Panc1 (cell line): ENCODE data around the gene PLA2G2D. TPM values are rescaled to one million over a fixed set of nuclear protein-coding genes. Genes with fewer than 3 reads are reported as not detected.

ENCODE experiments used
- ATAC-seq: fragments of 200-7000 bp; cut with Tn5 transposase; 2 replicates; pipeline ENCODE4 v1.9.1; 2020; ENCODE audit warnings: mild to moderate bottlenecking, moderate library complexity
- BruUV-seq: library from RNA; stranded (reverse); fragments of 400-500 nt; replicated peaks from 2 replicates; lab custom pipeline; 2021; lab: Mats Ljungman, UMichigan
- CTCF ChIA-PET: fragments of 300-600 bp; sonication (Branson Sonifier 250); formaldehyde crosslinking; loops from one replicate; lab custom pipeline; 2022; ENCODE audit warnings: antibody characterized with exemption; lab: Charles Lee
- POLR2A ChIA-PET: fragments of 300-600 bp; sonication (Branson Sonifier 250); formaldehyde crosslinking; loops from one replicate; lab custom pipeline; 2022; ENCODE audit warnings: antibody characterized with exemption; lab: Charles Lee
- DNase-seq: peaks from one replicate; pipeline ENCODE4 v3.0.0-alpha.2; 2010; ENCODE audit warnings: low read depth, low spot score
- H3K27ac ChIP-seq: 2 replicates; pipeline ENCODE4 v1.5.1; 2011; ENCODE audit warnings: mild to moderate bottlenecking, low read length, inconsistent platforms
- H3K27me3 ChIP-seq: fragments of 200-500 bp; sonication (Bioruptor generic); 2 replicates; pipeline ENCODE4 v1.6.0; 2014; ENCODE audit warnings: low read length, inconsistent platforms; ENCODE audit not compliant: control insufficient read depth, insufficient read depth
- H3K36me3 ChIP-seq: fragments of 200-500 bp; sonication (Bioruptor generic); 2 replicates; pipeline ENCODE4 v1.5.1; 2014; ENCODE audit warnings: inconsistent platforms, mild to moderate bottlenecking, low read length, moderate library complexity; ENCODE audit not compliant: control insufficient read depth, insufficient read depth
- H3K4me1 ChIP-seq: 2 replicates; pipeline ENCODE4 v1.5.1; 2011; ENCODE audit warnings: inconsistent platforms, mild to moderate bottlenecking, low read length, moderate library complexity; ENCODE audit not compliant: control insufficient read depth, insufficient read depth
- H3K4me3 ChIP-seq, 2 experiments: 2 replicates each; pipeline ENCODE4 v1.5.1; 2011 to 2012; ENCODE audit warnings: low read depth in 2 of 2, low read length in 2 of 2, mild to moderate bottlenecking in 2 of 2, inconsistent platforms in 1 of 2, moderate library complexity in 1 of 2
- H3K9me3 ChIP-seq: fragments of 200-500 bp; sonication (Bioruptor generic); 2 replicates; pipeline ENCODE4 v1.5.1; 2014; ENCODE audit warnings: low read depth, mild to moderate bottlenecking, inconsistent platforms, low read length, moderate library complexity; ENCODE audit not compliant: control insufficient read depth, insufficient read depth
- POLR2AphosphoS5 ChIP-seq: IDR thresholded peaks from 2 replicates; pipeline ENCODE4 v1.6.1; 2012; ENCODE audit warnings: mild to moderate bottlenecking, low read depth, low read length, moderate library complexity
- SIN3A ChIP-seq: IDR thresholded peaks from 2 replicates; pipeline ENCODE4 v1.6.1; 2012; ENCODE audit warnings: low read depth, mild to moderate bottlenecking, low read length, moderate library complexity, borderline replicate concordance; ENCODE audit not compliant: insufficient read depth
- TCF7L2 ChIP-seq: IDR thresholded peaks from 2 replicates; pipeline ENCODE4 v1.6.1; 2011; ENCODE audit warnings: mild to moderate bottlenecking, low read depth, low read length, inconsistent platforms
- in situ Hi-C: cut with HindIII; loops from 2 replicates; pipeline ENCODE4 v1.10.0; 2016; ENCODE audit warnings: low sequenced_read_pairs, low pct_unique_long_range_greater_than_20kb
- intact Hi-C: fragments of 100-400 bp; cut with micrococcal nuclease; formaldehyde crosslinking; loops from one replicate; pipeline ENCODE4 v1.10.0; 2022; ENCODE audit not compliant: unreplicated experiment
- total RNA-seq: library from RNA; stranded (reverse); gene quantifications from one replicate; pipeline ENCODE4 v1.2.1, GENCODE V29; 2021; ENCODE audit not compliant: unreplicated experiment
- TF ChIP-seq, protein P1 (sequence below): fragments of 450-650 bp; IDR thresholded peaks from 2 replicates; pipeline ENCODE4 v1.5.1; 2017; ENCODE audit warnings: mild to moderate bottlenecking
- TF ChIP-seq, protein P2 (sequence below), 2 experiments: IDR thresholded peaks; 2 replicates each; pipeline ENCODE4 v1.6.1; 2011 to 2012; ENCODE audit warnings: low read depth in 2 of 2, control low read depth in 1 of 2, low read length in 1 of 2, mild to moderate bottlenecking in 1 of 2, moderate library complexity in 1 of 2; ENCODE audit not compliant: insufficient read depth in 1 of 2

The PLA2G2D gene
- total RNA-seq, 1 experiment from 2014 or later: not detected

DNA sequence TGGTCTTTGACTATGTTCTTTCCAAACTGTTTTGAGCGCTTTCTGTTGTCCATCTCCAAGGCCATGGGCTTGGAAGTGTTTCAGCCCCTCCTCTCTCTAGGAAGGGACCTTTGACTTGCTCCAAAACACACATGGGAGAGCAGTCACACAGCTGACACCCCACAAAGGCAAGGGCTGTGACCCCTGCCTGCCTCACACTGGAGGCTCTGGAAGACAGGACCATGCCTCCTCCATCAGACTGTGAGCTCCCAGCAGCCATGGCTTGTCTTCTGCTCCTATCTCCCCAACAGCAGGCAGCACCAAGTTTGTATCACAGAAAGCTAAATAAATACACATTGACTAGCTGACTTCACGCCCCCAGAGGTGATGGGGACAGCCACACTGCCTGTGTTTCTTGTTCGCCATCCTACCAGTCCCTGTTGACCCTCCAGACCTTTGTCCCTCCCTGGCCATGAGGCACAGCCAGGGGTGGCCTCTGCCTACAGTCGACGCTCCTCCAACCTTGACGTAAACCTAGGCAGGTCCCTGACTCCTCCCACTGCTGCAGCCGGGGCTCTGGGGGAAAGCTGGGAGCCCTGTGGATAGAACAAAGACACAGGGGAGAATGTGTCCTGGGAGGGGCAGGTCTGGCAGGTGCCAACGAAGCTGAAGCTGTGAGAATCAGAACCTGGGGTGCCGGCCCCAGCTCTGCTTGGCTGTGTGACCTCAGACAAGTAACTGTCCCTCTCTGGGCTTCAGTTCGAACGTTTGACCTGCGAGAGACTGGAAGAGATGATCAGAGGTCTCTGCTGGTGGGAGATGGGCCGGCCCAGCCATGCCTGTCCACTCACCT is 24.6 kb upstream of the PLA2G2D start:
- Histone ChIP-seq H3K27me3 (no peaks in the 10 kb centered on the region), H3K4me3 (no peak overlapping the region), H3K4me1 (no peaks in the 10 kb centered on the region), H3K9me3 (no peaks in the 10 kb centered on the region), H3K36me3 (no peaks in the 10 kb centered on the region), H3K27ac (no peak overlapping the region)
- in situ Hi-C loops (no loop called here), intact Hi-C loops (no loop called here)
- POLR2A ChIA-PET: no interaction called here
- CTCF ChIA-PET: no interaction called here
- DNase-seq (no peak), ATAC-seq (no peak)
- no TSS peak for BruUV-seq
- TF ChIP-seq, protein P1, sequence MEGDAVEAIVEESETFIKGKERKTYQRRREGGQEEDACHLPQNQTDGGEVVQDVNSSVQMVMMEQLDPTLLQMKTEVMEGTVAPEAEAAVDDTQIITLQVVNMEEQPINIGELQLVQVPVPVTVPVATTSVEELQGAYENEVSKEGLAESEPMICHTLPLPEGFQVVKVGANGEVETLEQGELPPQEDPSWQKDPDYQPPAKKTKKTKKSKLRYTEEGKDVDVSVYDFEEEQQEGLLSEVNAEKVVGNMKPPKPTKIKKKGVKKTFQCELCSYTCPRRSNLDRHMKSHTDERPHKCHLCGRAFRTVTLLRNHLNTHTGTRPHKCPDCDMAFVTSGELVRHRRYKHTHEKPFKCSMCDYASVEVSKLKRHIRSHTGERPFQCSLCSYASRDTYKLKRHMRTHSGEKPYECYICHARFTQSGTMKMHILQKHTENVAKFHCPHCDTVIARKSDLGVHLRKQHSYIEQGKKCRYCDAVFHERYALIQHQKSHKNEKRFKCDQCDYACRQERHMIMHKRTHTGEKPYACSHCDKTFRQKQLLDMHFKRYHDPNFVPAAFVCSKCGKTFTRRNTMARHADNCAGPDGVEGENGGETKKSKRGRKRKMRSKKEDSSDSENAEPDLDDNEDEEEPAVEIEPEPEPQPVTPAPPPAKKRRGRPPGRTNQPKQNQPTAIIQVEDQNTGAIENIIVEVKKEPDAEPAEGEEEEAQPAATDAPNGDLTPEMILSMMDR: no peak
- TF ChIP-seq, protein P2, sequence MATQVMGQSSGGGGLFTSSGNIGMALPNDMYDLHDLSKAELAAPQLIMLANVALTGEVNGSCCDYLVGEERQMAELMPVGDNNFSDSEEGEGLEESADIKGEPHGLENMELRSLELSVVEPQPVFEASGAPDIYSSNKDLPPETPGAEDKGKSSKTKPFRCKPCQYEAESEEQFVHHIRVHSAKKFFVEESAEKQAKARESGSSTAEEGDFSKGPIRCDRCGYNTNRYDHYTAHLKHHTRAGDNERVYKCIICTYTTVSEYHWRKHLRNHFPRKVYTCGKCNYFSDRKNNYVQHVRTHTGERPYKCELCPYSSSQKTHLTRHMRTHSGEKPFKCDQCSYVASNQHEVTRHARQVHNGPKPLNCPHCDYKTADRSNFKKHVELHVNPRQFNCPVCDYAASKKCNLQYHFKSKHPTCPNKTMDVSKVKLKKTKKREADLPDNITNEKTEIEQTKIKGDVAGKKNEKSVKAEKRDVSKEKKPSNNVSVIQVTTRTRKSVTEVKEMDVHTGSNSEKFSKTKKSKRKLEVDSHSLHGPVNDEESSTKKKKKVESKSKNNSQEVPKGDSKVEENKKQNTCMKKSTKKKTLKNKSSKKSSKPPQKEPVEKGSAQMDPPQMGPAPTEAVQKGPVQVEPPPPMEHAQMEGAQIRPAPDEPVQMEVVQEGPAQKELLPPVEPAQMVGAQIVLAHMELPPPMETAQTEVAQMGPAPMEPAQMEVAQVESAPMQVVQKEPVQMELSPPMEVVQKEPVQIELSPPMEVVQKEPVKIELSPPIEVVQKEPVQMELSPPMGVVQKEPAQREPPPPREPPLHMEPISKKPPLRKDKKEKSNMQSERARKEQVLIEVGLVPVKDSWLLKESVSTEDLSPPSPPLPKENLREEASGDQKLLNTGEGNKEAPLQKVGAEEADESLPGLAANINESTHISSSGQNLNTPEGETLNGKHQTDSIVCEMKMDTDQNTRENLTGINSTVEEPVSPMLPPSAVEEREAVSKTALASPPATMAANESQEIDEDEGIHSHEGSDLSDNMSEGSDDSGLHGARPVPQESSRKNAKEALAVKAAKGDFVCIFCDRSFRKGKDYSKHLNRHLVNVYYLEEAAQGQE (IDR thresholded peaks at IDR 0.05; ENCODE audit: insufficient read depth in 1 of 2, low read depth in 2 of 2, low read length in 1 of 2): no peak
- no peak for TF ChIP-seq TCF7L2
- no peak for TF ChIP-seq SIN3A
- no peak for TF ChIP-seq POLR2AphosphoS5

DNA sequence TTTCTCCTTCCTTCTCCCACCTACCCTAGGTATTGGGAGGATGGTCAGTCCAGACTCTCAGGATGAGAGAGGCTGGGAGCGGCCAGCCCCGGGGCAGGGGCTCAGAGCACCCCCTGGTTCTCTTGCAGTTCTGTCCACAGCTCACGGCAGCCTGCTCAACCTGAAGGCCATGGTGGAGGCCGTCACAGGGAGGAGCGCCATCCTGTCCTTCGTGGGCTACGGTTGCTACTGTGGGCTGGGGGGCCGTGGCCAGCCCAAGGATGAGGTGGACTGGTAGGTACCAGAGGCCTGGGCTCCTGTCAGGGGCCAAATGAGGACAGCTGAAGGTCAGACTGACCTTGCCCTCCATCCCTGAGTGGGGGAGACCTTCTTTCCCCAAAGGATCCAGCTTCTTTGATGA is 24.0 kb upstream of the PLA2G2D start:
- no peak for ATAC-seq

More for the DNA sequence above, 24.0 kb upstream of the PLA2G2D start:
- no peaks in the 10 kb centered on the region for H3K4me1 ChIP-seq
- CTCF ChIA-PET: no interaction called here
- POLR2A ChIA-PET: no interaction called here
- intact Hi-C loops: no loop called here
- H3K36me3 ChIP-seq: no peaks in the 10 kb centered on the region
- in situ Hi-C loops: no loop called here
- no peak overlapping the region for H3K27ac ChIP-seq
- TF ChIP-seq, protein P1: no peak
- TF ChIP-seq SIN3A (no peak), POLR2AphosphoS5 (no peak), TCF7L2 (no peak)
- TF ChIP-seq, protein P2 (IDR thresholded peaks at IDR 0.05; ENCODE audit: insufficient read depth in 1 of 2, low read depth in 2 of 2, low read length in 1 of 2): no peak
- no peaks in the 10 kb centered on the region for H3K27me3 ChIP-seq
- no peak overlapping the region for H3K4me3 ChIP-seq
- no peak for DNase-seq
- BruUV-seq: no TSS peak
- H3K9me3 ChIP-seq: no peaks in the 10 kb centered on the region
